Muscle of arm (tissue), 14 donors: ENCODE results near the gene SP3. TPM values are rescaled to one million over a fixed set of nuclear protein-coding genes. Genes with fewer than 3 reads are reported as not detected.

Source experiments
- DNase-seq: peaks from one replicate; pipeline ENCODE4 v3.0.0-alpha.2; 2013
- long read RNA-seq, 11 donors: transcript quantifications; one replicate each; lab custom pipeline, GENCODE V29; 2026
- polyA plus RNA-seq, 12 donors: library from polyadenylated mRNA; unstranded; fragments of 120-200 nt; gene quantifications; one replicate each; pipeline ENCODE4 v1.2.1, GENCODE V29; 2013; ENCODE audit not compliant: insufficient read length in 12 of 12

Gene SP3
- 100 to 1,000 TPM in 1 of 12 donors, 10 to 100 TPM in 10, not detected in 1; 68.8 to 100 (median 84.2) TPM for polyA plus RNA-seq
- long read RNA-seq, donor 1, partial matches to known transcripts = 20 of 25 reads
- long read RNA-seq, donor 1, other reads (novel, unspliced or antisense) = 0 of 25 reads
- long read RNA-seq, donor 2, full-length matches to known transcripts = 8 of 17 reads
- long read RNA-seq, donor 2, partial matches to known transcripts = 9 of 17 reads
- long read RNA-seq, donor 2, other reads (novel, unspliced or antisense) = 0 of 17 reads
- long read RNA-seq, donor 3, full-length matches to known transcripts = 9 of 14 reads
- long read RNA-seq, donor 3, partial matches to known transcripts = 5 of 14 reads
- long read RNA-seq, donor 3, other reads (novel, unspliced or antisense) = 0 of 14 reads
- long read RNA-seq, donor 4, full-length matches to known transcripts = 2 of 2 reads
- long read RNA-seq, donor 4, partial matches to known transcripts = 0 of 2 reads
- long read RNA-seq, donor 4, other reads (novel, unspliced or antisense) = 0 of 2 reads
- long read RNA-seq, donor 5, full-length matches to known transcripts = 9 of 26 reads
- long read RNA-seq, donor 5, partial matches to known transcripts = 17 of 26 reads
- long read RNA-seq, donor 5, other reads (novel, unspliced or antisense) = 0 of 26 reads
- long read RNA-seq, donor 6, full-length matches to known transcripts = 7 of 7 reads
- long read RNA-seq, donor 6, partial matches to known transcripts = 0 of 7 reads
- long read RNA-seq, donor 6, other reads (novel, unspliced or antisense) = 0 of 7 reads
- long read RNA-seq, donor 7, full-length matches to known transcripts = 5 of 5 reads
- long read RNA-seq, donor 7, partial matches to known transcripts = 0 of 5 reads
- long read RNA-seq, donor 7, other reads (novel, unspliced or antisense) = 0 of 5 reads
- long read RNA-seq, donor 8, full-length matches to known transcripts = 6 of 22 reads
- long read RNA-seq, donor 8, partial matches to known transcripts = 16 of 22 reads
- long read RNA-seq, donor 8, other reads (novel, unspliced or antisense) = 0 of 22 reads
- long read RNA-seq, donor 9, full-length matches to known transcripts = 5 of 11 reads
- long read RNA-seq, donor 9, partial matches to known transcripts = 6 of 11 reads
- long read RNA-seq, donor 9, other reads (novel, unspliced or antisense) = 0 of 11 reads
- long read RNA-seq, donor 10, full-length matches to known transcripts = 10 of 10 reads
- long read RNA-seq, donor 10, partial matches to known transcripts = 0 of 10 reads
- long read RNA-seq, donor 10, other reads (novel, unspliced or antisense) = 0 of 10 reads
- long read RNA-seq, donor 11, full-length matches to known transcripts = 12 of 29 reads
- long read RNA-seq, donor 11, partial matches to known transcripts = 17 of 29 reads
- long read RNA-seq, donor 11, other reads (novel, unspliced or antisense) = 0 of 29 reads

GRCh38 chr2:173965372-173966025, at the start of gene SP3:
SP3 (minus strand) TSS chr2:173965373; CDS start chr2:173965171, 202 bp downstream.
- DNase-seq = peak; percentile 98

- DNase-seq = no peak
Measured at GRCh38 chr2:174014699-174015070, 49.5 kb upstream of the SP3 start.

- no peak for DNase-seq
Measured at GRCh38 chr2:174014011-174014698, 49.0 kb upstream of the SP3 start.

GRCh38 chr2:174013315-174013751, 48.2 kb upstream of the SP3 start:
- DNase-seq = no peak

- DNase-seq = peak; percentile 87
Measured at GRCh38 chr2:174012347-174013314, 47.5 kb upstream of the SP3 start.

GRCh38 chr2:174011796-174012195, 46.6 kb upstream of the SP3 start:
- no peak for DNase-seq

- no peak for DNase-seq
Measured at GRCh38 chr2:174011173-174011572, 46.0 kb upstream of the SP3 start.

- no peak for DNase-seq
Measured at GRCh38 chr2:174009488-174010223, 44.5 kb upstream of the SP3 start.

- no peak for DNase-seq
Measured at GRCh38 chr2:174008720-174009119, 43.5 kb upstream of the SP3 start.

- DNase-seq = no peak
Measured at GRCh38 chr2:174007010-174007409, 41.8 kb upstream of the SP3 start.

GRCh38 chr2:174005801-174006419, 40.7 kb upstream of the SP3 start:
- no peak for DNase-seq

- no peak for DNase-seq
Measured at GRCh38 chr2:174004905-174005605, 39.9 kb upstream of the SP3 start.

GRCh38 chr2:174003720-174004695, 38.8 kb upstream of the SP3 start:
- no peak for DNase-seq

GRCh38 chr2:174002679-174003078, 37.5 kb upstream of the SP3 start:
- DNase-seq = no peak

- no peak for DNase-seq
Measured at GRCh38 chr2:174001107-174001506, 35.9 kb upstream of the SP3 start.

- no peak for DNase-seq
Measured at GRCh38 chr2:173999724-174000123, 34.6 kb upstream of the SP3 start.
